B cell (primary cell): ENCODE results near the gene PADI4. TPM values are rescaled to one million over a fixed set of nuclear protein-coding genes. Genes with fewer than 3 reads are reported as not detected.

ENCODE experiments used
- ATAC-seq: fragments of 200-7000 bp; cut with Tn5 transposase; one replicate; pipeline ENCODE4 v1.10.0; 2021; ENCODE audit warnings: low read depth, mild to moderate bottlenecking, moderate number of reproducible peaks, moderate library complexity
- CTCF ChIA-PET: fragments of 350-600 bp; sonication (Branson Sonifier 250); formaldehyde crosslinking; loops from one replicate; lab custom pipeline; 2021; ENCODE audit warnings: antibody characterized with exemption, inconsistent platforms; lab: Charles Lee
- POLR2A ChIA-PET: fragments of 350-600 bp; sonication (Branson Sonifier 250); formaldehyde crosslinking; loops from one replicate; lab custom pipeline; 2021; ENCODE audit warnings: antibody characterized with exemption; lab: Charles Lee
- DNase-seq: peaks from one replicate; pipeline ENCODE4 v3.0.0; 2013
- H2AFZ ChIP-seq: 2 replicates; pipeline ENCODE4 v1.6.1; 2012; ENCODE audit warnings: mild to moderate bottlenecking, low read depth, low read length; ENCODE audit not compliant: insufficient read depth, poor library complexity, severe bottlenecking
- H3K27ac ChIP-seq, 2 donors: 1 replicate in 1 of 2; 2 replicates in 1 of 2; pipeline ENCODE4 v1.5.1; 2012 to 2013; ENCODE audit warnings: low read length in 2 of 2, mild to moderate bottlenecking in 2 of 2, moderate library complexity in 1 of 2
- H3K27me3 ChIP-seq, 4 experiments: fragments of 200-600 bp in 1 of 4; sonication (generic) in 1 of 4; replicated peaks in 1 of 4; 1 replicate in 2 of 4; 2 replicates in 2 of 4; pipeline versions ENCODE4 v1.6.1 to v1.7.0; 2013 to 2016; ENCODE audit warnings: low read length in 3 of 4, mild to moderate bottlenecking in 2 of 4, mixed read lengths in 1 of 4, moderate library complexity in 1 of 4; ENCODE audit not compliant: insufficient read depth in 4 of 4, control insufficient read depth in 3 of 4; ENCODE audit errors: control extremely low read depth in 1 of 4
- H3K36me3 ChIP-seq, 2 experiments: replicated peaks in 1 of 2; 1 replicate in 1 of 2; 2 replicates in 1 of 2; pipeline versions ENCODE4 v1.6.1 to v1.7.1; 2013; ENCODE audit warnings: low read length in 1 of 2; ENCODE audit not compliant: insufficient read depth in 2 of 2, control insufficient read depth in 1 of 2; ENCODE audit errors: control extremely low read depth in 1 of 2, extremely low read depth in 1 of 2
- H3K4me1 ChIP-seq, 2 donors: fragments of 200-600 bp in 1 of 2; sonication (generic) in 1 of 2; 1 replicate in 1 of 2; 2 replicates in 1 of 2; pipeline versions ENCODE4 v1.5.1 to v1.6.1; 2013 to 2017; ENCODE audit warnings: low read length in 2 of 2; ENCODE audit not compliant: control insufficient read depth in 2 of 2, insufficient read depth in 2 of 2
- H3K4me2 ChIP-seq: replicated peaks from 2 replicates; pipeline ENCODE3; 2012; ENCODE audit warnings: mild to moderate bottlenecking, low read depth, low read length; ENCODE audit not compliant: poor library complexity, severe bottlenecking
- H3K4me3 ChIP-seq, 5 experiments: fragments of 200-600 bp in 1 of 5; sonication (generic) in 1 of 5; 1 replicate in 3 of 5; 2 replicates in 2 of 5; pipeline versions ENCODE4 v1.5.1 to v1.7.0; 2011 to 2016; ENCODE audit warnings: low read length in 4 of 5, mild to moderate bottlenecking in 4 of 5, low read depth in 2 of 5, control low read depth in 1 of 5, moderate library complexity in 1 of 5; ENCODE audit not compliant: insufficient read depth in 1 of 5; ENCODE audit errors: control extremely low read depth in 1 of 5, extremely low read depth in 1 of 5
- H3K79me2 ChIP-seq: fragments of 200-600 bp; sonication (generic); one replicate; pipeline ENCODE4 v1.6.0; 2016; ENCODE audit warnings: low read length; ENCODE audit not compliant: control insufficient read depth, insufficient read depth
- H3K9ac ChIP-seq: fragments of 200-600 bp; sonication (generic); 2 replicates; pipeline ENCODE4 v1.6.1; 2017; ENCODE audit warnings: mild to moderate bottlenecking, low read length, moderate library complexity
- H3K9me3 ChIP-seq, 3 donors: one replicate each; pipeline versions ENCODE4 v1.6.1 to v1.7.1; 2013; ENCODE audit warnings: low read length in 2 of 3; ENCODE audit not compliant: control insufficient read depth in 2 of 3, insufficient read depth in 1 of 3; ENCODE audit errors: control extremely low read depth in 1 of 3
- H4K20me1 ChIP-seq: 2 replicates; pipeline ENCODE4 v1.6.0; 2012; ENCODE audit warnings: mild to moderate bottlenecking, low read length; ENCODE audit not compliant: insufficient read depth, control insufficient read depth, poor library complexity, severe bottlenecking
- H3K27ac Mint-ChIP-seq: one replicate; pipeline ENCODE4 v1.8.0; 2021; ENCODE audit warnings: mixed read lengths
- H3K27me3 Mint-ChIP-seq: one replicate; pipeline ENCODE4 v1.8.0; 2021; ENCODE audit warnings: mixed read lengths
- H3K4me1 Mint-ChIP-seq: one replicate; pipeline ENCODE4 v1.8.0; 2021; ENCODE audit warnings: mixed read lengths
- H3K4me3 Mint-ChIP-seq: one replicate; pipeline ENCODE4 v1.8.0; 2021; ENCODE audit warnings: mixed read lengths
- H3K9me3 Mint-ChIP-seq: one replicate; pipeline ENCODE4 v1.8.0; 2022; ENCODE audit warnings: mixed read lengths; ENCODE audit not compliant: insufficient read depth
- EZH2 ChIP-seq: IDR thresholded peaks from 2 replicates; pipeline ENCODE4 v1.6.1; 2012; ENCODE audit warnings: borderline replicate concordance, low read depth, mild to moderate bottlenecking, moderate library complexity, low read length; ENCODE audit not compliant: insufficient read depth, poor library complexity, severe bottlenecking
- WGBS: methylation state at CpG from one replicate; pipeline ENCODE4 v1.1.5; 2013; ENCODE audit warnings: missing lambda C conversion rate; ENCODE audit not compliant: insufficient coverage; 5-methylcytosine and 5-hydroxymethylcytosine counted together
- intact Hi-C: fragments of 100-400 bp; cut with micrococcal nuclease; formaldehyde crosslinking; loops from one replicate; pipeline ENCODE4 v1.10.0; 2022
- polyA plus RNA-seq: library from polyadenylated mRNA; depleted of rRNA; stranded (reverse); fragments of >200 nt; gene quantifications from 2 replicates; pipeline ENCODE4 v1.2.3, GENCODE V29; 2012
- total RNA-seq, 2 donors: library from RNA; stranded (reverse); fragments of 120-200 nt in 1 of 2; gene quantifications; 1 replicate in 1 of 2; 2 replicates in 1 of 2; pipeline versions ENCODE4 v1.2.3 to v1.2.4, GENCODE V29; 2013 to 2022
- TF ChIP-seq, protein P1 (sequence below): fragments of 200-600 bp; IDR thresholded peaks from one replicate; pipeline ENCODE4 v1.8.0; 2022; ENCODE audit warnings: antibody characterized with exemption, mild to moderate bottlenecking

Gene PADI4
- total and polyA plus RNA-seq, 2 donors (not counting 1 experiment from before 2014, with no cell fraction given): 0.44 to 0.85 TPM

DNA sequence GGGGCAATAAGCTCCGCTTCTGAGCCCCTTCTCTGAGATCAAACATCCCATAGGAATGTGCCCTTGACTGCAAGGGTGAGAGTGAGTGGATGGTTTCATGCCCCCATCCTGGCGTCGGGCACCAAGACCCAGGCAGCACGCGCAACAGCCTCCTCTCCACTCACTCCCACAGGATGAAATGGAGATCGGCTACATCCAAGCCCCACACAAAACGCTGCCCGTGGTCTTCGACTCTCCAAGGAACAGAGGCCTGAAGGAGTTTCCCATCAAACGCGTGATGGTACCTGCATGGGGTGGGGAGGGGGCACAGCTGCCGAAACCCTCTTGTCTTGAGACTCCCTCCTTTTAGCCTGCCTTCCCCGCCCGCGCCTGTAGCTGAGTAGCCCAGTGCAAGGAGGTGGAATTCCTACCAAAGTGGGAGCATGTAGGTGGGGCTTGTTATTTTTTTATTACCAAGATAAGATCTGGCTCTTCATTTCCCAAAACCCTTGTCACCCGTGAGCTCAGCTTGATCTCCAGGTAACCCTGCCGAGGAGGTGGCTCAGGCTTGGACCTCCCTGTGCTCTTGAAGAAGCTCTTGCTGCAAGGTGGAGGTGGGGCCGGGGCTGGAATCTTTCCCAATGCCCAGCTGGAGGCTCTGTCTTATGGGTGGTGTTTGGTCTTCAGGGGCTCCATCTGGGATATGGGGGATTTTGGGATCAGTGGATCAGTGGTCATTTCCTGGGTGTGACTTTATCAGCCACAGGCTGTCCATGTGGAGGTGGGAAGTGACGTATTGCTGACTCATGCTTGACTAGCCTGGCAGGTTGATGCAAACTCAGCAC is 40.0 kb downstream of the PADI4 start:
- Mint-ChIP-seq H3K4me3 (no peak overlapping the region), H3K4me1 (no peaks in the 10 kb centered on the region), H3K9me3 (peaks cover 4% of the 10 kb centered on the region), H3K27ac (no peak overlapping the region), H3K27me3 (peaks cover 25% of the 10 kb centered on the region)
- H3K27ac ChIP-seq: no peak overlapping the region
- no peak overlapping the region for H2AFZ ChIP-seq
- H3K27me3 ChIP-seq: peaks cover 0 to 5% (median 0%) of the 10 kb centered on the region in 4 experiments
- peaks cover 0 to 10% (median 0%) of the 10 kb centered on the region in 3 donors for H3K9me3 ChIP-seq
- H3K36me3 ChIP-seq: no peaks in the 10 kb centered on the region
- no peak overlapping the region for H3K4me2 ChIP-seq
- no peak overlapping the region for H3K9ac ChIP-seq
- TF ChIP-seq, protein P1, sequence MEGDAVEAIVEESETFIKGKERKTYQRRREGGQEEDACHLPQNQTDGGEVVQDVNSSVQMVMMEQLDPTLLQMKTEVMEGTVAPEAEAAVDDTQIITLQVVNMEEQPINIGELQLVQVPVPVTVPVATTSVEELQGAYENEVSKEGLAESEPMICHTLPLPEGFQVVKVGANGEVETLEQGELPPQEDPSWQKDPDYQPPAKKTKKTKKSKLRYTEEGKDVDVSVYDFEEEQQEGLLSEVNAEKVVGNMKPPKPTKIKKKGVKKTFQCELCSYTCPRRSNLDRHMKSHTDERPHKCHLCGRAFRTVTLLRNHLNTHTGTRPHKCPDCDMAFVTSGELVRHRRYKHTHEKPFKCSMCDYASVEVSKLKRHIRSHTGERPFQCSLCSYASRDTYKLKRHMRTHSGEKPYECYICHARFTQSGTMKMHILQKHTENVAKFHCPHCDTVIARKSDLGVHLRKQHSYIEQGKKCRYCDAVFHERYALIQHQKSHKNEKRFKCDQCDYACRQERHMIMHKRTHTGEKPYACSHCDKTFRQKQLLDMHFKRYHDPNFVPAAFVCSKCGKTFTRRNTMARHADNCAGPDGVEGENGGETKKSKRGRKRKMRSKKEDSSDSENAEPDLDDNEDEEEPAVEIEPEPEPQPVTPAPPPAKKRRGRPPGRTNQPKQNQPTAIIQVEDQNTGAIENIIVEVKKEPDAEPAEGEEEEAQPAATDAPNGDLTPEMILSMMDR: no peak
- TF ChIP-seq EZH2: no peak
- DNase-seq (no peak), ATAC-seq (no peak)
- H3K4me3 ChIP-seq: no peak overlapping the region
- intact Hi-C loops: no loop called here
- H3K4me1 ChIP-seq: peaks cover 0 to 5% of the 10 kb centered on the region in 2 donors
- no peaks in the 10 kb centered on the region for H3K79me2 ChIP-seq
- POLR2A ChIA-PET: no interaction called here
- WGBS: 99% methylated on average over 14 of the region's 19 CpGs
- no peaks in the 10 kb centered on the region for H4K20me1 ChIP-seq
- CTCF ChIA-PET: no interaction called here

DNA sequence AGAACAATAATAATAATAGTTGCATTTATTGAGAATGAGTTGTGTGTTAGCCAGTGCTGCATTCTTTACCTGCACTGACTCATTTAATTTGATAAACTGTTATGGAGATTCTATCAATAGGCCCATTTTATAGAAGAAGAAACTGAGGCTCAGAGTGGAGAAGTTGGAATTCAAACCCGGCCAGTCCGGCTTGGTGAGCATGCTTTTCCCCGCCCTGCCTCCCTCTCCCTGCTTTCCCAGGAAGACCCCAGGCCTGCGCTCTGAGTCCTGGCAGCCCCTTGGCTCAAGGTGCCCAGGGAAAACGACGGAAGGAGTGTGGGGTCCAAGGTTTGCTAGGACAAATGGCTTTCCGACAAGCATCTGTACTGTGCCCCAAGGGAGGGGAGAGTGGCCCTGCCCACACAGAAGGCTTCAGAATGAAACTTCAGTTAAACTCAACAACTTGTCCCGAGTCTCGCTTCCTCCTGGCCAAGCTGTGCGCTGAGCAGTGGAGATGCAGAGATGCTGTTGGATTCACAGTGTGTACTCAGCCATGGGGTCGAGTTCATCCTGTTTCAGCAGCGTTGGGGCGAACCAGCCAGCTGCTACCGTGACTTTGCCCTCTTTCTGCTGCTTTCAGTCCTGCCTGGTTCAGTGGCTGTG is 40.7 kb downstream of the PADI4 start:
- Histone ChIP-seq H3K27me3 (peaks cover 0 to 5% (median 0%) of the 10 kb centered on the region in 4 experiments), H3K9me3 (peaks cover 0 to 10% (median 0%) of the 10 kb centered on the region in 3 donors), H3K4me3 (no peak overlapping the region), H3K4me1 (peaks cover 0 to 5% of the 10 kb centered on the region in 2 donors), H2AFZ (no peak overlapping the region), H4K20me1 (no peaks in the 10 kb centered on the region), H3K4me2 (no peak overlapping the region), H3K9ac (no peak overlapping the region), H3K79me2 (no peaks in the 10 kb centered on the region), H3K27ac (no peak overlapping the region), H3K36me3 (no peaks in the 10 kb centered on the region)
- ATAC-seq (no peak), DNase-seq (no peak)
- TF ChIP-seq, protein P1: no peak
- no peak for TF ChIP-seq EZH2
- Mint-ChIP-seq H3K9me3 (peaks cover 4% of the 10 kb centered on the region), H3K27ac (no peak overlapping the region), H3K4me1 (no peaks in the 10 kb centered on the region), H3K4me3 (no peak overlapping the region), H3K27me3 (peaks cover 21% of the 10 kb centered on the region)
- WGBS: 28% methylated on average over 9 of the region's 14 CpGs
- ChIA-PET CTCF (no interaction called here), POLR2A (no interaction called here)
- intact Hi-C loops: no loop called here
